ENCODE data around the gene CDC73.

Gene CDC73

DNA sequence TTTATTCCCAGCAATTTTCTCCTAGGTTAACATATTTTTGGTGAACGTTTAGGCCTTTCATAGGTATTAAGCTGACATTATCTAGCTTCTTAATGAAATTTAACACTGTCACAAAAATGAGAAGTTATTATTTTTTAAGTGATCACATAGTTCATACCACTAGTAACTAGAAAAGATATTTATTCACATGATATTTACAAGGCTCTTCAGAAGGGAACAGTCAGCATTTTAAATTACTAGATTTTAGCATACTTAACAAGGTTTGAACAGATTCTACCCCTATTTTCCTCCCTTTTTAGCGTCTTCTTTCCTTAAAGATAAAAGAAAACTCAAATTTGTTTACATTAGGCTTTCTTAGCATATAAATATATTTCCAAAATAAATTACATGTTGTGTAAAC is 130.1 kb downstream of the CDC73 start:
- TF ChIP-seq REST (IDR thresholded peaks at IDR 0.05; ENCODE audit: insufficient read depth in 1 of 2, low read depth in 2 of 2, low read length in 2 of 2), result no peak
- no peak for TF ChIP-seq TAF1 (IDR thresholded peaks at IDR 0.05; ENCODE audit: borderline replicate concordance, insufficient read depth, low read length)

DNA sequence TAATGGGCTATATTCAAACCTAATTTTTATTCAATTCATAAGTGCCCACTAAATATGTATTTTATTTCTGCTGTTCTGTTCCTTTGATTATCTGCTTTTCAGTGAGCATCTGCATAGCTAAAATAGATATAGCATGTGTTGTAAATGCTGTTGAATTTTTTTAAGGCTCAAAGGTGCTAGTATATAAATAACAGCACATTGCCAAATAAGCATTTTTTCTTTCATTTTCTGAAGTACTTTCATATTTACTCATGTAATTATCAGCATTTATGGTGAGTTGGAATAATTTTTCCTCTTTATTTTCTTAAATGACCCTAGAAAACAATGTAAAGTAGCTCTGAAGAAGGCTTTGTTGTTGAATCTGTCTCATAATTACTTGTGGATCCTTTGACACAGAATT is 134.2 kb downstream of the CDC73 start:
- no peak for TF ChIP-seq SIN3A (IDR thresholded peaks at IDR 0.05; ENCODE audit: borderline replicate concordance, insufficient read depth, low read length)
- TF ChIP-seq POLR2AphosphoS5 (IDR thresholded peaks at IDR 0.05; ENCODE audit: low read depth, low read length), result no peak
- no peak for TF ChIP-seq REST (IDR thresholded peaks at IDR 0.05; ENCODE audit: insufficient read depth in 1 of 2, low read depth in 2 of 2, low read length in 2 of 2)
- TF ChIP-seq FOXP2 (optimal IDR thresholded peaks at IDR 0.05; ENCODE audit: borderline replicate concordance, extremely low read depth, extremely low read length, insufficient read depth), result no peak

DNA sequence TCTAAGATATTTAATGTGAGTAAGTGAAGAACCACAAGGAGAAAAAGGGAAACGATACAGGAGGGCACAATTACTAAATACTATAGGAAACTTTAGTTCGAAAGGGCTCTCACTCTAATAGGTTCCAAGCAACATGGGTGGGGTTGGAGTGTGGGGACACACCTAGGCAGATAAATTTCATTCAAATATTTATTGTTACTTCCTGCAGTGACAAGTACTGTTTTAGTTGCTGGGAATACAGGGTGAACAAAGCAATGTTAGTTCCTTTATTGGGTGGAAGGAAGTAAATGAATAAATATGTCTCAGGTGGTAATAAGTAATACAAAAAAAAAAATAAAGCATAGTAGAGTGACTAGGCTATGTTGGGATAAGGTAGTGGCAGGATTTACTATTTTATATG is 137.8 kb downstream of the CDC73 start:
- TF ChIP-seq REST (IDR thresholded peaks at IDR 0.05; ENCODE audit: insufficient read depth in 1 of 2, low read depth in 2 of 2, low read length in 2 of 2), result no peak
- no peak for TF ChIP-seq POLR2AphosphoS5 (IDR thresholded peaks at IDR 0.05; ENCODE audit: low read depth, low read length)
- no peak for TF ChIP-seq SIN3A (IDR thresholded peaks at IDR 0.05; ENCODE audit: borderline replicate concordance, insufficient read depth, low read length)
- no peak for TF ChIP-seq FOXP2 (optimal IDR thresholded peaks at IDR 0.05; ENCODE audit: borderline replicate concordance, extremely low read depth, extremely low read length, insufficient read depth)
- no peak for TF ChIP-seq TAF1 (IDR thresholded peaks at IDR 0.05; ENCODE audit: borderline replicate concordance, insufficient read depth, low read length)

DNA sequence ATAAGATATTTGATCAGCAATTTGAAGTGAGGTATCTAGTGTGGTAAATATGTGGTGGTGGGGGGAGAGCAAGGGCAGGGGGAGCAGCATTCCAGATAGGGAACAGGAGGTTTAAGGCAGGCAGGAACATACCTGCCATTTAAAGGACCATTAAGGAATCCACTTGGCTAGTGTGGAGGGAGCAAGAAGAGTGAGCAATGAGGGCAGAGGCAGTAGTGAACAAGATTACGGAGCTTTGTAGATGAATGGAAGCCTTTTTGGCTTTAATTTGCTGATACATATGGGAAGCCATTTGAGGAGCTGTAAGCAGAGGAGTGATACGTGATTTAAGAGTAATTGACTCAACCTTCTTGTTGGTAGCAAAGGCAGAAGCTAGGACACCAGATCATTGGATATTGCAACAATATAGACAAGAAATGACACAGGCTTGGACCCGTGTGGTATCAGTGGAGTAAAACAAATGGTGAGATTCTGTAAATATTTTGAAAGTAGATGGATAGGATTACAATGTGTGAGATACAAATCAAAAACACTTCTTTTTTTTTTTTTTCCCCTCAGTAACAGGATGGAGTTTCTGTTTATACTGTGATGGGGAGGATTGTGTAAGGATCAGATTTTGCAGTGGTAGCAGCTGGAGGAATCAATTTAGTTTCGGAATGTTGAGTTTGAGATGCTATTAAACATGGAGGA is 138.4 kb downstream of the CDC73 start:
- TF ChIP-seq REST (IDR thresholded peaks at IDR 0.05; ENCODE audit: insufficient read depth in 1 of 2, low read depth in 2 of 2, low read length in 2 of 2), result no peak
- TF ChIP-seq SIN3A (IDR thresholded peaks at IDR 0.05; ENCODE audit: borderline replicate concordance, insufficient read depth, low read length), result no peak
- no peak for TF ChIP-seq FOXP2 (optimal IDR thresholded peaks at IDR 0.05; ENCODE audit: borderline replicate concordance, extremely low read depth, extremely low read length, insufficient read depth)
- TF ChIP-seq TAF1 (IDR thresholded peaks at IDR 0.05; ENCODE audit: borderline replicate concordance, insufficient read depth, low read length), result no peak
- TF ChIP-seq POLR2AphosphoS5 (IDR thresholded peaks at IDR 0.05; ENCODE audit: low read depth, low read length), result no peak

- TF ChIP-seq REST (IDR thresholded peaks at IDR 0.05; ENCODE audit: insufficient read depth in 1 of 2, low read depth in 2 of 2, low read length in 2 of 2) (no peak), TAF1 (IDR thresholded peaks at IDR 0.05; ENCODE audit: borderline replicate concordance, insufficient read depth, low read length) (no peak), FOXP2 (optimal IDR thresholded peaks at IDR 0.05; ENCODE audit: borderline replicate concordance, extremely low read depth, extremely low read length, insufficient read depth) (no peak), SIN3A (IDR thresholded peaks at IDR 0.05; ENCODE audit: borderline replicate concordance, insufficient read depth, low read length) (no peak), POLR2AphosphoS5 (IDR thresholded peaks at IDR 0.05; ENCODE audit: low read depth, low read length) (no peak)
These were observed 139.1 kb downstream of the CDC73 start for GRCh38 chr1:193260896-193261295.
